ENCODE data around the gene CAPN9.
"Not testable (repeated sequence)": the region's sequence is repeated elsewhere in the genome, so short reads cannot be mapped to it uniquely, and the experiment has no call there.

The CAPN9 gene

DNA sequence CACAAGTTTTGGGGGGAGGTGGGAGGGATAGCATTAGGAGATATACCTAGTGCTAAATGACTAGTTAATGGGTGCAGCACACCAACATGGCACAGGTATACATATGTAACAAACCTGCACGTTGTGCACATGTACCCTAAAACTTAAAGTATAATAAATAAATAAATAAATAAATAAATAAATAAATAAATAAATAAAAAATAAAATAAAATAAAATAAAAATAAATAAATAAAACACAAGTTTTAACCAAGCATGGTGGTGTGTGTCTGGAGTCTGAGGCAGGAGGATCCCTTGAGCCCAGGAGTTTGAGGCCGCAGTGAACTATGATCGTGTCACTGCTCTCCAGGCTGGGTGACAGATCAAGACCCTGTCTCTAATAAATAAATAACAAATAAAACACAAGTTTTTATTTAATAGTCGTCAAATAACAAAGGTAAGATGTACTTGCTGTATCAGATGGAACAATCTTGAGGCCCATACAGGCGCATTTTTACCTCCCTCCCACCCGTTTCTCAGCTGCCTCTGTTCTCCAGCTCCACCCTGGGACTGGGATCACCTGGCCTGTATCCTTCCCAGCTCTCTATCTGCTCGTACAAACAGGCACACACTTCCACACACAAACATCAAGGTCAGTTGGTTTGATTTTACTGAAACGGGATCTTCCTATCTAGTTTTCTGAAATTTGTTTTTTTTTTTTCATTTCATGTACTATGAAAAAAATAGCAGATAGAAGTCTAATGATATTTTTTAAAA lies 20.8 kb downstream of the CAPN9 start:
- not testable (repeated sequence) for H3K9me3 Mint-ChIP-seq (ENCODE audit: low read depth); H3K27ac Mint-ChIP-seq; H3K36me3 Mint-ChIP-seq; H3K4me1 Mint-ChIP-seq (ENCODE audit: low read depth); H3K27me3 Mint-ChIP-seq; H3K4me3 Mint-ChIP-seq

DNA sequence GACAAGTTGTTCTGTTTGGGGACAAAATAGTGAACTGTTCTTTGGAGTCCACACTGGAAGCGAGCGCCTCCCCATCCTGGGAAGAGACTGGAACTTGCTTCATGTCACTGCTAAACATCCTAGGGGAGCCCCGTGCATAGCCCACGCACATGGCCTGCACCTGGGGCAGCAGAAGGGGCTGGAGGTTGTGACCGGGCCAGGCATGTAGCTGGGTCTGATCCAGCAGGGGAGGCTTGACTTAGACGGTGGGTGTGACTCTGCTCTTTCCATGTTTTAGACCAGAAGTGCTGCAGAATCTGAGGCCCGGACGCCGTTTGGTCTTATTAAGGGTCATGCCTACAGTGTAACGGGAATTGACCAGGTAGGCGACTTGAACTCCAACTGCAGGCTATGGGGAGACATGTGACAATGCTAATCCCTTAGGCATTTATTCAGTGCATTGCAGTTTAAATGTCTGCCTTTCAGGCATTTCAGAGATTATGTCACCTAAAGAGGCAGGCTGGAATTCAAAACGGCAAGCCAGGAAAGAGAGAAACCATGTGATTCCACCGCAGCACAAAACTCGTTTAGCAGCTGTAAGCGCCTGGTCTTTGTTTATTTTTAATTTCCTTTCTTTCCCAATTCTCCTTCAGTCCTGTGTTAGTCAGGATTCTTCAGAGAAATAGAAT lies 21.8 kb downstream of the CAPN9 start:
- H3K4me3 Mint-ChIP-seq, result no peak overlapping the region

DNA sequence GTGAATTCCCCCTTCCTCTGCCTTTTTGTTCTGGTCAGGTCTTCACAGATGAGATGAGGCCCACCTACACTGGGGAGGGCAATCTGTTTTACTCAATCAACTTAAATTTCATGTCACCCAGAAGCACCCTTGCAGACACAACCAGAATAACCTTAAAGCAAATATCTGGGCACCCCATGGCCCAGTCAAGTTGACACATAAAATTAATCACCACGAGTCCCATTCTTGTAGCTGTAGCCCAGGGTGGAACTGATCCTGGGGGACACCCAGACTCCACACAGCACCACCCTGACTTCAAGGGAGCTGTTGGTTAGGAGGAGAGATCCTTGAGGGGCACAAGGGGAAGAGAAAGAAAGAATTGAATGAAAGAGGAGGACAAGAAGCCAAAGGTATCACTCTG lies 23.1 kb downstream of the CAPN9 start:
- Mint-ChIP-seq H3K9me3 (ENCODE audit: low read depth) (no peaks in the 10 kb centered on the region), H3K4me1 (ENCODE audit: low read depth) (no peaks in the 10 kb centered on the region), H3K27me3 (peaks cover 5% of the 10 kb centered on the region)

More for the DNA sequence above, 21.8 kb downstream of the CAPN9 start:
- Mint-ChIP-seq H3K27ac (no peak overlapping the region), H3K4me1 (ENCODE audit: low read depth) (no peaks in the 10 kb centered on the region), H3K36me3 (no peaks in the 10 kb centered on the region), H3K9me3 (ENCODE audit: low read depth) (no peaks in the 10 kb centered on the region), H3K27me3 (peaks cover 5% of the 10 kb centered on the region)

DNA sequence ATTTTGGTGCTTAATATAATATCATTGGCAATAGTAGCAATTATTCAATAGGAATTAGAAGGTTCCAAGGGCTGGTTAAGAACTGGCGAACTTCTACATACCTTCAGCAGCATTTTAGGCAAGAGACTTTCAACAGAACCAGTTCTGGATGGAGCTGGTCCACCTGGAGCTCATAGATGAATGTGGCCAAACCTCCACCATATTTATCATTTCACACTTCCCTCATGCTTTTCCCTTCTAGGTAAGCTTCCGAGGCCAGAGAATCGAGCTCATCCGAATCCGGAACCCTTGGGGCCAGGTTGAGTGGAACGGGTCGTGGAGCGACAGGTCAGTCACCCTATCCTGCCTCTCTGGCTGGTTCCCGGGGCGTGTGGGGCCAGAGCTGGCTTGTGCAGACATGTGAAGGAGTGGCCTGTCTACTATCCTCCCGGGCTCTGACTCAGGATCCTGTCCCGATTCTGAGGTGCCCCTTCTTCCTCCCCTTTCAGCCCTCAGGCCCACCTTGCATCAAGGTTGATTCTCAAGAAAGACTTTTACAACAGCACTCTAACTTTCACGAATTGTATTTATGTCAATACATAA lies 24.7 kb downstream of the CAPN9 start:
- Mint-ChIP-seq H3K36me3 (no peaks in the 10 kb centered on the region), H3K27ac (no peak overlapping the region), H3K27me3 (peaks cover 8% of the 10 kb centered on the region), H3K4me3 (no peak overlapping the region), H3K4me1 (ENCODE audit: low read depth) (no peaks in the 10 kb centered on the region), H3K9me3 (ENCODE audit: low read depth) (no peaks in the 10 kb centered on the region)

More for the DNA sequence above, 23.1 kb downstream of the CAPN9 start:
- no peaks in the 10 kb centered on the region for H3K36me3 Mint-ChIP-seq
- no peak overlapping the region for H3K4me3 Mint-ChIP-seq
- H3K27ac Mint-ChIP-seq, result no peak overlapping the region

DNA sequence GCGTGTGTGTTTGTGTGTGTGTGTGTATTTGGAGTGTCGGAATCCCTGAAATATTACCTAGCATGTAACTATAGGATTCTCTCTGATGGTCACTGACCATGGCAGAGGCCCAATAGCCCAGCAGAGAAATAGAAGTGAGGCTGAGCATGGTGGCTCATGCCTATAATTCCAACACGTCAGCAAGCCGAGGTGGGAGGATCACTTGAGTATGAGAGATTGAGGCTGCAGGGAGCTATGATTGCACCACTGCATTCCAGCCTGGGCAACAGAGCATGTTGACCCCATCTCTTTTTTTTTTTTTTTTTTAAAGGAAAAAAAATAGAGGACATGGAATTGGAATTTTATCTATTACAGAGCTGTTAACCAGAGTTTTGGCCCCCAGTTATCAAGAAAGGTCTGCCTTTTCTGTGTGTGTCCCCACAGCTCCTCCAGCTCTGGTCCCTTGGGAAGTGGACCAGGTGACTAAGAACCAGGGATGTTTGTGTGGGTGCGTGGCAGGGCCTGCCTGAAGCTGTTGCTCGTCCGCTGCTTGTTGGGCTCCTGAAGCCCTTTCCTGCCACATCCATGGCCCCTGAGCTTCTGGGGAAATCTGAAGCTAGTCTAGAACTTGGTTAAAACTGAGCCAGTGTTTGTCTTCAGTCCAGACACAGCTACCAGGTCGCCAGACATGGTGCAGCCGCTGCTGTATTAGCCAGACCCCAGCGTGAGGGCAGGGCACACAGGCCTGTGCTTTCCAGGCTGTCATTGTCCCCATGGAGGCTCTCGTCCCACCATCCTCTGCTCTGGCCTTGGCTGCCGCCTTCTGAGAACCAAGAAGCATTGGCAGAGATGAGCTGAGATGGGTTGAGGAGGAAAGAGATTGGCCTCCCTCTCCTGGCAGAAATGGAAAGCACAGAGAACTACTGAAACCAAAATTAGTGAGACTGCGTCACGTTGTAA lies 25.5 kb downstream of the CAPN9 start:
- peaks cover 8% of the 10 kb centered on the region for H3K27me3 Mint-ChIP-seq
- H3K36me3 Mint-ChIP-seq, result no peaks in the 10 kb centered on the region
- no peak overlapping the region for H3K27ac Mint-ChIP-seq
- H3K4me3 Mint-ChIP-seq, result no peak overlapping the region
- no peaks in the 10 kb centered on the region for H3K9me3 Mint-ChIP-seq (ENCODE audit: low read depth)
- no peaks in the 10 kb centered on the region for H3K4me1 Mint-ChIP-seq (ENCODE audit: low read depth)

DNA sequence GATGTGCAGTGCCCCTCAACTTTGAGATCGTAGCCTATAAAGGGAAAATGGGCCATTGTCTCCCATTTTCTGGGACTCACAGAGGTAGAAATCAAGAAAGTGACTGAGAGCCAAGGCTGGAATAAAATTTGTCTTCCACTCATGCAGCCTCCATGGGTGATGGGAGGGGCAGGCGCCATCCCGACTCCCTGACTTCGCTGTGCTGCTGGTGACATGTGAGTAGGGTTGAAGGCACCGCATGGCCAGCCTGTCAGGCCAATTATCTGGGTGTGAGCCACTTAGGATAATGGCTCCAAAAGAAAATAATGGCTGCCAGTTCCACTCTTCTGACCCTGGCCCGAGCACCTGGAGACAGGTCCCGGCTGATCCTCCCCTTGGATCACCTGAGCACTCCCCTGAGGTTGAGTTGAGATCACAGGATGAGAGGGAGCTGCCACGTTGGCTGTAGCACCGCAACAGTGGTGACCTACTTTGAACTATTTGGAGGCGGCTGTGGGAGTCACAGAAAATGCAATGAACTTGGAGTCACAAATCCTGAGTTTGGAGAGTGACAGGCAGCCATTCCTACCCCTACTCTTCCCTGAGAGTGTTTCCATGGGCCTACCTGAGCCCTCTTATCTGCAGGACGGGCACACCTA lies 26.3 kb downstream of the CAPN9 start:
- H3K4me1 Mint-ChIP-seq (ENCODE audit: low read depth), result no peaks in the 10 kb centered on the region
- H3K9me3 Mint-ChIP-seq (ENCODE audit: low read depth), result no peaks in the 10 kb centered on the region
- no peaks in the 10 kb centered on the region for H3K36me3 Mint-ChIP-seq
- H3K4me3 Mint-ChIP-seq, result no peak overlapping the region
- no peak overlapping the region for H3K27ac Mint-ChIP-seq
- H3K27me3 Mint-ChIP-seq, result peaks cover 8% of the 10 kb centered on the region

DNA sequence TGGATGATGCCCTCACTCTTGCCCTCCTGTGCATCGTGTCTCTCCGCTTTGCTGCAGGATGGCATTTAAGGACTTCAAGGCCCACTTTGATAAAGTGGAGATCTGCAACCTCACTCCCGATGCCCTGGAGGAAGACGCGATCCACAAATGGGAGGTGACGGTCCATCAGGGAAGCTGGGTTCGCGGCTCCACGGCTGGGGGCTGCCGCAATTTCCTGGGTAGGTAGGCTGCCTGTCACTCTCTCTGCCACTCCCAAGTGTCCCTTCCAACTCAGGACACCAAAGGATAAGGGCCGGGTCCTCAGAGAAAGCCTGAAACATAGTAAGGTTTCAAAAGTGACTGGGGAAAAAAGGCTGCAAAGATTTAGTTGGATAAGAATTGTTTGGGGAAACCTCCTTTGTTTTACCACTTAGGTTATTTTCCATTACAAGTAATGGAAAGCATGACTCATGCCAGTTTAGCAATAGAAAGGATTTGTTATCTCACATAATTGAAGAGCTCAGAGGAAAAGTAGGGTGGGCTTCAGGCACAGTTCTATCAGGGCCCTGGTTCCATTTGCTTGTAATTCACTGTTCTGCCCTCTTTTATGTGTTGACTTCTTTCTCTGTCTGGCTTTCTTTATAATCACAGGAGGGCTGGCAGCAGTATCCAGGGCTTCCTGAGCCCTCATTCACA lies 31.9 kb downstream of the CAPN9 start:
- Mint-ChIP-seq H3K27ac (no peak overlapping the region), H3K27me3 (peaks cover 9% of the 10 kb centered on the region), H3K9me3 (ENCODE audit: low read depth) (no peaks in the 10 kb centered on the region), H3K4me1 (ENCODE audit: low read depth) (no peaks in the 10 kb centered on the region), H3K4me3 (no peak overlapping the region), H3K36me3 (no peaks in the 10 kb centered on the region)

DNA sequence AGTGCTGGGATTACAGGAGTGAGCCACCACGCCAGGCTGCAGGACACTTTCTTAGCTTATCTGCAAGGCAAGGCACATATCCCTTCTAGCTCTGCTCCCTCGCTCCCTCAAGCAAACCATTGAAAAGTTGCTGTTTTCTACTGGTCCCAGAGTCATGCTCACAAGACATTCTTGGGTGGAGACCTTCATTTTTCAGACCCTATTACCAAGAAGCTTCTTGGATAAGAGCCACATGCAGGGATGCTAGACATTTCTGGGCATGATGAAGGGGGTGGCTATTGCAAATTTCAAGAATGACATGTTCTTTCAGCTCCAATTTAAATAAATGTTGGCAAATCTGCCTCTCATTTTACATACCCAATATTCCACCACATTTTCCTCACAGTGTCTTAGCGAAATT lies 33.9 kb downstream of the CAPN9 start:
- no peaks in the 10 kb centered on the region for H3K4me1 Mint-ChIP-seq (ENCODE audit: low read depth)
- no peaks in the 10 kb centered on the region for H3K9me3 Mint-ChIP-seq (ENCODE audit: low read depth)
- H3K27ac Mint-ChIP-seq, result no peak overlapping the region
- no peaks in the 10 kb centered on the region for H3K36me3 Mint-ChIP-seq
- no peak overlapping the region for H3K4me3 Mint-ChIP-seq
- peaks cover 9% of the 10 kb centered on the region for H3K27me3 Mint-ChIP-seq

DNA sequence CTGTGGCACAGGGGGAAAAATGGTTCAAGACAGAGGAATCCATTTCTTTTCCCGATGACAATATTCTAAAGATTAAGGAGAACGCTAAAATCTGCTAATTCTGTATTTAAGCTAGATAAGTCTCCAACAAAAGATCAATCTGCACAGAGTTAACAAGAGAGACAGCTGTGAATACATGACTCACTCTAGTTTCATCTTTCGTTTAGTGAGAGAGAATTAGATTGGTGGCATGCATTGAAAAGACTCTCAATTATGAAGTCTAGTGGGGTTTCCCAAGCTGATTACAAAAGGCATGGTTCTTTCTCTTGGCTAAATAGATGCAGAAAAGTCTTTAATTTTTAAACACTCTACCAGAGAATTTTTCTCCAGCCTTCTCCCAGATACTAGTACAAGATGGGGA lies 34.4 kb downstream of the CAPN9 start:
- H3K4me1 Mint-ChIP-seq (ENCODE audit: low read depth), result no peaks in the 10 kb centered on the region
- no peak overlapping the region for H3K4me3 Mint-ChIP-seq
- no peak overlapping the region for H3K27ac Mint-ChIP-seq
- H3K27me3 Mint-ChIP-seq, result peaks cover 6% of the 10 kb centered on the region
- H3K36me3 Mint-ChIP-seq, result no peaks in the 10 kb centered on the region
- no peaks in the 10 kb centered on the region for H3K9me3 Mint-ChIP-seq (ENCODE audit: low read depth)

DNA sequence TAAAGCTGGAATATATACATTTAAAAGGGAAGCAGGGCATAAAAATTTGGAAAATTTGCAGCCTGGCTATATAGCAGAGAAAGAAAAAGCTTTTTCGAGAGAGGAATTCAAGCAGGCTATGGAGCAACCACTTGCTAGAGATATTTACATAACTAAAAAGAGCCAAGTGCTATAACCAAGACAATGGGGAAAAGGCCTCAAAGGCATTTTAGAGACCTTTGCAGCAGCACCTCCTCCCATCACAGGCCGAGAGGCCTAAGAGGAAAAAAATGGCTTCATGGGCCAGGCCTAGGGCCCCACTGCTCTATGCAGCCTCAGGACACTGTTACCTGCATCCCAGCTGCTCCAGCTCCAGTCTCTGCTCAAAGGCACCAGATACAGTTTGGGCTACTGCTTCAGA lies 37.0 kb downstream of the CAPN9 start:
- Mint-ChIP-seq H3K4me3 (no peak overlapping the region), H3K27me3 (peaks cover 6% of the 10 kb centered on the region), H3K36me3 (no peaks in the 10 kb centered on the region), H3K9me3 (ENCODE audit: low read depth) (no peaks in the 10 kb centered on the region), H3K4me1 (ENCODE audit: low read depth) (no peaks in the 10 kb centered on the region), H3K27ac (no peak overlapping the region)

DNA sequence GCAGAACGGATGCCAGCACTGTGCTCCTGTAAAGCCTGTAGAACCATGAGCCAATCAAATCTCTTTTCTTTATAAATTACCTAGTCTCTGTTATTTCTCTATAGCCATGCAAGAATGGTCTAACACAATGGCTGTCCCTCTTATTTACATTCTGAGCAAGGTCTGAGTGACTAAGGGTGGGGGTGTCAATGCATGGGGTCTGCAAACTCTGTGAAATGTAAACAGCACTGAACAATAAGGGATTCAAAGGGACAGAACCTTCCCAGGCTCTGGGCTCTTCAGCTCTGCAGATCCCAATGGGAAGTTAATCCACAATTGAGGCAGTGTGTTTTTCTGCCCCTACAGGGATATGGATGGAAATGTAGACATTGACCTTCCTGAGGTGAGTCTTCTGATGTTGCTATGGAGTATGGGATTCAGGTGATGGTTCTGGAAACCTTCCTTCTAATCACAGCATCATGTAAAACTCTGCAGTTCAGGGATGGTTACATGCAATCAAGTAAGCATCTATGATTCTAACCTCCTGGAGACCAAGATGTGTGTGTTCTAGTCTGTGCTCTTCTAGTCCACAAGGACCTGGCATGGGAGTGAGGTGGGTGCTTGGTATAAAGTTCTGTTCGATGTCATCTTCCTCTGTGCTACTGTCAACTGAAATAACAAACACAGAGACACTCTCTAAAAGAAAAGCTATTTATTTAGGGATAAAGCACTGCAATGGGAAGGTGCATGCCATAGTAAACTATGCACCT lies 38.6 kb downstream of the CAPN9 start:
- H3K9me3 Mint-ChIP-seq (ENCODE audit: low read depth), result no peaks in the 10 kb centered on the region
- no peak overlapping the region for H3K27ac Mint-ChIP-seq
- no peak overlapping the region for H3K4me3 Mint-ChIP-seq
- H3K4me1 Mint-ChIP-seq (ENCODE audit: low read depth), result no peaks in the 10 kb centered on the region
- H3K36me3 Mint-ChIP-seq, result no peaks in the 10 kb centered on the region
- H3K27me3 Mint-ChIP-seq, result no peaks in the 10 kb centered on the region

DNA sequence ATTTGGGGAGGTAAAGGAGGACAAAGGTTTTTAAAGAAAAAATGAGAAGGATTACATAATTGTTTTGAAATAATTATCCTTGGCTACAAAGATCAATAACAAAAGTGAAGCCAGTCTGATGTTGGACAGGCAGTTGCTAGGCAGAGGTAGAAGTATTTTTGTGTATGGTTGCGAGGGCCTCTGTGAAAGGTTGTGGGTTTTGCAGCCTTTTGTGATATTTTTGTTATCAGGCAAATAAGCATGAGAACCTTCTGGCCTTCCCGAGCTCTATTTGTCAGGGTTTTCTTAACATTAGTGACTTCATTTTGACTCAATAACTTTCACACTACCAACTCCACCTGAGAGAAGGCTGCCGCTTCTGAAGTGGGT lies 39.2 kb downstream of the CAPN9 start:
- Mint-ChIP-seq H3K27me3 (no peaks in the 10 kb centered on the region), H3K4me3 (no peak overlapping the region), H3K27ac (no peak overlapping the region), H3K36me3 (no peaks in the 10 kb centered on the region), H3K4me1 (ENCODE audit: low read depth) (no peaks in the 10 kb centered on the region), H3K9me3 (ENCODE audit: low read depth) (no peaks in the 10 kb centered on the region)

DNA sequence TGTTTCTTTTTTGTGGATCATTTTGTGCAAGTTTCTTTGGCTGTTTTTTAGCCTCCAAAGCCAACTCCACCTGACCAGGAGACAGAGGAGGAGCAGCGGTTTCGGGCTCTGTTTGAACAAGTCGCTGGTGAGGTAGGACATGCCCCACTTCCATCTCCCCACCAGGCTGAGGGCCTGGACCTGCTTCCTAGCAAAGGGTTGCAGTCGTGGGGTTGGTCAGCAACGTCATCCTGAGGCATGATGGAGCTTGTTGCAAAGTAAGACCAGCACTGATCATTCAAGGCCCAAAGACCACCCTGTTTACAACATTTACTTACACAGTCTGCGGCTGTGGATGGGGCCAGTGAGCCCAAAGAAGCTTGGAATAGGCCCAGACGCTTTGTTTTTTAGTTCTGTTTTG lies 40.3 kb downstream of the CAPN9 start:
- peaks cover 5% of the 10 kb centered on the region for H3K27me3 Mint-ChIP-seq
- no peak overlapping the region for H3K27ac Mint-ChIP-seq
- no peaks in the 10 kb centered on the region for H3K9me3 Mint-ChIP-seq (ENCODE audit: low read depth)
- H3K4me3 Mint-ChIP-seq, result no peak overlapping the region
- no peaks in the 10 kb centered on the region for H3K4me1 Mint-ChIP-seq (ENCODE audit: low read depth)
- H3K36me3 Mint-ChIP-seq, result no peaks in the 10 kb centered on the region

All from activated naive CD8-positive, alpha-beta T cell (primary cell).